ENCODE measurements around the gene CYP17A1. TPM values are rescaled to one million over a fixed set of nuclear protein-coding genes. Genes with fewer than 3 reads are reported as not detected.
"Not testable (repeated sequence)": the region's sequence is repeated elsewhere in the genome, so short reads cannot be mapped to it uniquely, and the experiment has no call there.

CYP17A1 gene
- total RNA-seq, 4 donors from 2014 or later = not detected

DNA sequence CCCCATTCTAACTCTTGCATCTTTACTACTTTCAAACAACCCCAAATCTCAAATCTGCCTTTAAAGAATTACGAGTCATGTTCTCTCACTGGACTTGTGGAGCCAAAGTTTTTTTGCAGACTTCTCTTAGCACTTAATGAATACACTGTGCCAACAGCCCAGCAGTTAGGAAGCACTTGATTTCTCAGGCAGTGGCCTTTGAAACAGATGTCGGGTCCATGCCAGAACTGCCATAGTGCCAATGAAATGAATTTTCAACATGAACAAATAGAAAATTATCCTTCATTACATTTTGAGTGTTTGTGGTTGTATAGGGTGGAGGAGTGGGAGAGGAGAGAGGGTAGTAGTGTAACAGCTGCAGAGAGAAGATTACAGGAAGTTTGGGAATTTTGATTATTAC, 22.7 kb upstream of the CYP17A1 start:
- no peak overlapping the region for H3K27ac ChIP-seq
- TF ChIP-seq CTCF (IDR thresholded peaks at IDR 0.05) = no peak
- no peak for TF ChIP-seq POLR2A (IDR thresholded peaks at IDR 0.05)

DNA sequence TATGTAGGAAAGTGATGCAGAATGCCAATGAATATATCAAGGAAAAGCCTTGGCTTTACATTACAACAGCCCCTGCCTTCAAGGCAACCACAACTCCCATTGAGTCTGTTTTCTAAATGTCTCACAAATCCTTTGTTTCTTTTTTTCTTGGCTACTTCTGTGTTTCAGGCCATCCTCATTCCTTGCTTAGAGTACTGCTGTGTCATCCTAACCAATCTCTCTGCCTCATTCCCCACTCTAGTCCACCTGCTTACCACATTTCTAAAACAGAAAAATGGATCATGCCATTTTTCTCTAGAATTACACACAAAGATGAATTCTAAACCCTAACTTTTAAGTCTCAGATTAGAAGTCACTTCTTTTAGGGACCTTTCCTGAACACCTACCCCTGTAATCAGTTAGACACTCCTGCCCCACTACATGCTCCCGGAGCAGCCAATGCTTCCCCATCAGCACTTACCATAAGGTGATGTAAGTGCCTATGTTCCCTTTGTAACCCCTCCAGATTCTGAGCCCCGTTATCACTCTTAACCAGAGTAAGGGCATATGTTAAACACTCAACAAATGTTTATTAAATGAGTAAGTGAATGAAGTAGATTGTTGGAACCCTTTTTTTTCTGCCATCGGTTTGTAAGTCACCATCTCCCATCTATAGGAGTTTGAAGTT, 19.7 kb upstream of the CYP17A1 start:
- Histone ChIP-seq H3K27ac (no peak overlapping the region), H3K4me3 (no peak overlapping the region), H3K27me3 (no peaks in the 10 kb centered on the region), H3K9me3 (no peaks in the 10 kb centered on the region), H3K36me3 (peaks cover 0 to 13% (median 0%) of the 10 kb centered on the region in 3 donors), H3K4me1 (peaks cover 0 to 10% (median 0%) of the 10 kb centered on the region in 4 donors)
- TF ChIP-seq CTCF (IDR thresholded peaks at IDR 0.05) (no peak), POLR2A (IDR thresholded peaks at IDR 0.05) (no peak)
- no peak for DNase-seq

More for the DNA sequence above, 22.7 kb upstream of the CYP17A1 start:
- H3K9me3 ChIP-seq = no peaks in the 10 kb centered on the region
- no peak for DNase-seq
- H3K27me3 ChIP-seq = no peaks in the 10 kb centered on the region
- no peak overlapping the region for H3K4me3 ChIP-seq
- peaks cover 0 to 7% (median 0%) of the 10 kb centered on the region in 4 donors for H3K4me1 ChIP-seq
- H3K36me3 ChIP-seq = peaks cover 0 to 31% (median 0%) of the 10 kb centered on the region in 3 donors

DNA sequence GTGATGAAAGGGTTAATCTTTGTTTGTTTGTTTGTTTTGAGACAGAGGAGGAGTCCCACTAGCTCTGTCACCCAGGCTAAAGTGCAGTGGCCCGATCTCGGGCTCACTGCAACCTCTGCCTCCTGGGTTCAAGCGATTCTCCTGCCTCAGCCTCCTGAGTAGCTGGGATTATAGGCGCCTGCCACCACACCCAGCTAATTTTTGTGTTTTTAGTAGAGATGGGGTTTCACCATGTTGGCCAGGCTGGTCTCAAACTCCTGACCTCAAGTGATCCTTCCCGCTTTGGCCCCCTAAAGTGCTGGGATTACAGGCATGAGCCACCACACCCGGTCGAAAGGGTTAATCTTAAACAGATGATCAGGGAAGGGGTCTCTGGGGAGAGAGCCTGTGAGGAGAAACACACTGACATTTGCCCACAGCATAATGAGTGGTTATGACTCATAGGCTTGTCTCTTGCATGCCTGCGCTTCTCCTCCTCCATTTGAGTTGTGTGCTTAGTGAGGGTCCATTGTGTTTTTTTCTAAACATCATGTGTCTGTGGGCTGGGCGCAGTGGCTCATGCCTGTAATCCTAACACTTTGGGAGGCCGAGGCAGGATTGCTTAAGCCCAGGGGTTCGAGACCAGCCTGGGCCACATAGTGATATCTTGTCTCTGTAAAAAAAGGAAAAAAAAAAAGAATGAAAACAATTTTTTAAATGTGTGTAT, 18.7 kb upstream of the CYP17A1 start:
- DNase-seq, H3K36me3 ChIP-seq, H3K4me3 ChIP-seq, H3K9me3 ChIP-seq, H3K27me3 ChIP-seq: not testable (repeated sequence)
- Histone ChIP-seq H3K4me1 (peaks cover 0 to 10% (median 0%) of the 10 kb centered on the region in 4 donors), H3K27ac (peak overlapping the region in 1 of 4 donors; percentile 15)

- not testable (repeated sequence) for H3K4me3 ChIP-seq, H3K27me3 ChIP-seq
- H3K4me1 ChIP-seq = peaks cover 0 to 10% (median 0%) of the 10 kb centered on the region in 4 donors
These were observed 16.0 kb upstream of the CYP17A1 start for GRCh38 chr10:102853237-102853636.

GRCh38 chr10:102850025-102850518, 12.9 kb upstream of the CYP17A1 start:
- no peak overlapping the region for H3K4me3 ChIP-seq
- H3K36me3 ChIP-seq = no peaks in the 10 kb centered on the region
- no peak for TF ChIP-seq CTCF (IDR thresholded peaks at IDR 0.05)
- TF ChIP-seq POLR2A (IDR thresholded peaks at IDR 0.05) = no peak
- no peaks in the 10 kb centered on the region for H3K27me3 ChIP-seq
- peaks cover 0 to 4% (median 0%) of the 10 kb centered on the region in 4 donors for H3K4me1 ChIP-seq
- no peak overlapping the region for H3K27ac ChIP-seq
- H3K9me3 ChIP-seq = no peaks in the 10 kb centered on the region
- DNase-seq = no peak

More at GRCh38 chr10:102853237-102853636, 16.0 kb upstream of the CYP17A1 start:
- H3K36me3 ChIP-seq, H3K27ac ChIP-seq, H3K9me3 ChIP-seq, DNase-seq: not testable (repeated sequence)

- TF ChIP-seq CTCF (IDR thresholded peaks at IDR 0.05) = no peak
- TF ChIP-seq POLR2A (IDR thresholded peaks at IDR 0.05) = no peak
These were observed 8.2 kb upstream of the CYP17A1 start for GRCh38 chr10:102845352-102845902.

GRCh38 chr10:102844190-102844776, 7.1 kb upstream of the CYP17A1 start:
- H3K9me3 ChIP-seq, H3K4me3 ChIP-seq, H3K4me1 ChIP-seq, H3K36me3 ChIP-seq, H3K27me3 ChIP-seq, DNase-seq, H3K27ac ChIP-seq: not testable (repeated sequence)

More at GRCh38 chr10:102845352-102845902, 8.2 kb upstream of the CYP17A1 start:
- Histone ChIP-seq H3K9me3 (no peaks in the 10 kb centered on the region), H3K27ac (no peak overlapping the region), H3K4me1 (no peaks in the 10 kb centered on the region), H3K36me3 (no peaks in the 10 kb centered on the region), H3K4me3 (no peak overlapping the region), H3K27me3 (no peaks in the 10 kb centered on the region)
- no peak for DNase-seq

DNA sequence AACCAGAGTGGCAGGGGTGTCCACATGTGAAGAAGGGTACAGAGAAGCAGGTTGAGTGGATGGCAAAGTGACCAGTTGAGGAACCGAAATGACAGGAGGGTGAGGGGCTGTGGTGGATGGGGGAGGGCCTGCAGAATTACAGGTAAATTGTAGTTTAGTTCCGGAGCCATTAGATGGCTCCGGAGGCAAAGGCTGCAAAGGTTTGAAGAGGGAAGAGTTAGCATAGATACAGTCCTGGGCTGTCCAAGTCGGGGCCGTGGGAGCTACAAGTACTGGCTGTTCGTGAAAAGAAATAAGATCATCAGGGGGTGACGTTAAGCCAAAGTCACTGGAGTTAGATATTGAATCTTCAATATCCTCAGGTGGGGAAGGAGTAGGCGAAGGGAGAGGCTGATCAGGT, 5.9 kb upstream of the CYP17A1 start:
- not testable (repeated sequence) for H3K27ac ChIP-seq, H3K36me3 ChIP-seq, DNase-seq, H3K9me3 ChIP-seq, H3K4me3 ChIP-seq, H3K4me1 ChIP-seq, H3K27me3 ChIP-seq
